Fibroblast of upper back skin (primary cell): ENCODE data around the gene TMEM140.
"Not testable (repeated sequence)": the region's sequence is repeated elsewhere in the genome, so short reads cannot be mapped to it uniquely, and the experiment has no call there.

Experiments
- DNase-seq: peaks from one replicate; pipeline ENCODE4 v3.0.0-alpha.2; 2013

The TMEM140 gene

GRCh38 chr7:135147899-135148721, at the start of gene TMEM140:
Gene TMEM140, plus strand, starts transcription at chr7:135148072. Its CDS starts 16,370 bp downstream, at chr7:135164442.
- DNase-seq, result peak; percentile 10

GRCh38 chr7:135098391-135098790, 49.5 kb upstream of the TMEM140 start:
- no peak for DNase-seq

- peak; percentile 13 for DNase-seq
These were observed 47.0 kb upstream of the TMEM140 start for GRCh38 chr7:135100856-135101255.

GRCh38 chr7:135102372-135102771, 45.5 kb upstream of the TMEM140 start:
- DNase-seq, result no peak

GRCh38 chr7:135109562-135109961, 38.3 kb upstream of the TMEM140 start:
- no peak for DNase-seq

GRCh38 chr7:135109976-135110375, 37.9 kb upstream of the TMEM140 start:
- no peak for DNase-seq

GRCh38 chr7:135111379-135111778, 36.5 kb upstream of the TMEM140 start:
- no peak for DNase-seq

- no peak for DNase-seq
These were observed 33.2 kb upstream of the TMEM140 start for GRCh38 chr7:135114622-135115021.

GRCh38 chr7:135117096-135117495, 30.8 kb upstream of the TMEM140 start:
- DNase-seq, result peak; percentile 17

GRCh38 chr7:135121868-135122267, 26.0 kb upstream of the TMEM140 start:
- DNase-seq, result peak; percentile 1

GRCh38 chr7:135124631-135125030, 23.2 kb upstream of the TMEM140 start:
- not testable (repeated sequence) for DNase-seq

GRCh38 chr7:135128931-135129330, 18.9 kb upstream of the TMEM140 start:
- DNase-seq, result no peak

- no peak for DNase-seq
These were observed 18.3 kb upstream of the TMEM140 start for GRCh38 chr7:135129579-135129978.

GRCh38 chr7:135143885-135144668, 3.8 kb upstream of the TMEM140 start:
- no peak for DNase-seq

GRCh38 chr7:135147341-135147898, 452 bp upstream of the TMEM140 start:
- no peak for DNase-seq

- no peak for DNase-seq
These were observed 2.4 kb downstream of the TMEM140 start for GRCh38 chr7:135150072-135150782.

- no peak for DNase-seq
These were observed 3.3 kb downstream of the TMEM140 start for GRCh38 chr7:135151132-135151531.

- no peak for DNase-seq
These were observed 3.7 kb downstream of the TMEM140 start for GRCh38 chr7:135151533-135151932.

GRCh38 chr7:135152442-135152841, 4.6 kb downstream of the TMEM140 start:
- no peak for DNase-seq

- no peak for DNase-seq
These were observed 6.9 kb downstream of the TMEM140 start for GRCh38 chr7:135154734-135155133.

GRCh38 chr7:135156290-135156689, 8.4 kb downstream of the TMEM140 start:
- DNase-seq, result no peak

- DNase-seq, result no peak
These were observed 10.3 kb downstream of the TMEM140 start for GRCh38 chr7:135158141-135158655.

GRCh38 chr7:135158874-135159273, 11.0 kb downstream of the TMEM140 start:
- DNase-seq, result no peak
